Gastroesophageal sphincter (tissue), 3 donors: Measurements from ENCODE around the gene ZNHIT3.

ENCODE experiments used
- EP300 ChIP-seq: sonication (generic); formaldehyde crosslinking; IDR thresholded peaks from one replicate; pipeline ENCODE4 v1.6.1; 2017; ENCODE audit warnings: antibody characterized with exemption, mild to moderate bottlenecking
- POLR2A ChIP-seq, 2 donors: fragments of 450-650 bp; IDR thresholded peaks; one replicate each; pipeline ENCODE4 v1.6.1; 2017; ENCODE audit warnings: antibody characterized with exemption in 2 of 2, mild to moderate bottlenecking in 2 of 2, moderate library complexity in 1 of 2
- POLR2AphosphoS5 ChIP-seq: sonication (generic); formaldehyde crosslinking; IDR thresholded peaks from one replicate; pipeline ENCODE4 v1.6.1; 2017; ENCODE audit warnings: antibody characterized with exemption
- TF ChIP-seq, protein P1 (sequence below), 4 experiments: fragments of 200-600 bp in 2 of 4; fragments of 450-650 bp in 2 of 4; sonication (generic) in 1 of 4; IDR thresholded peaks; one replicate each; pipeline ENCODE4 v1.5.1; 2017 to 2019; ENCODE audit warnings: antibody characterized with exemption in 4 of 4, mild to moderate bottlenecking in 2 of 4, moderate library complexity in 2 of 4

DNA sequence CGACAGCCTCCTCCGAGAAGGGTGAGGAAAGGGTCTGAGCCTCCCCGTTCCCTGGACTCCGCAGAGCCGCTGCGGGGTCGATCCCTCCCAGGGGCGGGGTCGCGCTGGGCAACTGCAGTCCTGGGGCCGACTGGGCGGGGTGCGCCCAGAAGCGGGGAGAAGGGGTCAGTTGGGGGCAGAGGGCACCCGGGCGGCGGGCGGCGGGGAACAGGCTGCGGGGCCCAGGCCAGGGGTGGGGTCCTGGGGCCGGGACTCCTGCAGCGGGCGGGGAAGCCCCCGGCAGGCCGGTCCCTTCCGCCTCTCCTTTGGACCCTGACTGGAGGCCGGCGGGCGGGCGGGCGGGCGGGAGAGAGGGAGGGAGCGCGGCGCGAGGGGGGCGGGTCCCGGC, 58.6 kb downstream of the ZNHIT3 start:
- TF ChIP-seq, protein P1, sequence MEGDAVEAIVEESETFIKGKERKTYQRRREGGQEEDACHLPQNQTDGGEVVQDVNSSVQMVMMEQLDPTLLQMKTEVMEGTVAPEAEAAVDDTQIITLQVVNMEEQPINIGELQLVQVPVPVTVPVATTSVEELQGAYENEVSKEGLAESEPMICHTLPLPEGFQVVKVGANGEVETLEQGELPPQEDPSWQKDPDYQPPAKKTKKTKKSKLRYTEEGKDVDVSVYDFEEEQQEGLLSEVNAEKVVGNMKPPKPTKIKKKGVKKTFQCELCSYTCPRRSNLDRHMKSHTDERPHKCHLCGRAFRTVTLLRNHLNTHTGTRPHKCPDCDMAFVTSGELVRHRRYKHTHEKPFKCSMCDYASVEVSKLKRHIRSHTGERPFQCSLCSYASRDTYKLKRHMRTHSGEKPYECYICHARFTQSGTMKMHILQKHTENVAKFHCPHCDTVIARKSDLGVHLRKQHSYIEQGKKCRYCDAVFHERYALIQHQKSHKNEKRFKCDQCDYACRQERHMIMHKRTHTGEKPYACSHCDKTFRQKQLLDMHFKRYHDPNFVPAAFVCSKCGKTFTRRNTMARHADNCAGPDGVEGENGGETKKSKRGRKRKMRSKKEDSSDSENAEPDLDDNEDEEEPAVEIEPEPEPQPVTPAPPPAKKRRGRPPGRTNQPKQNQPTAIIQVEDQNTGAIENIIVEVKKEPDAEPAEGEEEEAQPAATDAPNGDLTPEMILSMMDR (IDR thresholded peaks at IDR 0.05): no peak
- TF ChIP-seq EP300 (no peak), POLR2A (IDR thresholded peaks at IDR 0.05) (no peak), POLR2AphosphoS5 (no peak)
